HEK293 (cell line): Measurements from ENCODE around the gene KIF26B.

Experiments
- CTCF ChIA-PET: fragments of 350-600 bp; formaldehyde crosslinking; extraction: SDS; loops from one replicate; lab custom pipeline; 2021; ENCODE audit warnings: antibody characterized with exemption; lab: Yijun Ruan, JAX
- POLR2A ChIA-PET: fragments of 300-600 bp; formaldehyde crosslinking; extraction: SDS; loops from one replicate; lab custom pipeline; 2020; ENCODE audit warnings: antibody characterized with exemption, inconsistent platforms; lab: Yijun Ruan, JAX
- H3K27ac ChIP-seq: fragments of 200-500 bp; sonication (Bioruptor generic); 2 replicates; pipeline ENCODE4 v1.5.1; 2014; ENCODE audit warnings: low read depth, low read length, control low read depth, inconsistent platforms; ENCODE audit errors: extremely low read depth
- H3K36me3 ChIP-seq, 2 experiments: fragments of 200-500 bp in 1 of 2; sonication (Bioruptor generic) in 1 of 2; 1 replicate in 1 of 2; 2 replicates in 1 of 2; pipeline ENCODE4 v1.5.1; 2014 to 2017; ENCODE audit warnings: inconsistent platforms in 2 of 2, low read length in 2 of 2; ENCODE audit not compliant: control insufficient read depth in 2 of 2, insufficient read depth in 1 of 2
- H3K4me1 ChIP-seq: fragments of 200-500 bp; sonication (Bioruptor generic); 2 replicates; pipeline ENCODE4 v1.5.1; 2014; ENCODE audit warnings: mild to moderate bottlenecking, low read length, inconsistent platforms; ENCODE audit not compliant: control insufficient read depth, insufficient read depth
- H3K4me3 ChIP-seq: 2 replicates; pipeline ENCODE4 v1.5.1; 2011; ENCODE audit warnings: low read depth, mild to moderate bottlenecking, control low read depth, low read length, moderate library complexity
- H3K9me3 ChIP-seq: fragments of 200-500 bp; sonication (Bioruptor generic); 2 replicates; pipeline ENCODE4 v1.5.1; 2014; ENCODE audit warnings: low read depth, low read length, inconsistent platforms; ENCODE audit not compliant: control insufficient read depth, insufficient read depth
- BCL11B ChIP-seq: fragments of 450-650 bp; formaldehyde crosslinking; IDR thresholded peaks from 2 replicates; pipeline ENCODE4 v1.5.1; 2016; ENCODE audit warnings: low read depth, missing biosample characterization, missing genetic modification characterization
- KLF7 ChIP-seq: fragments of 450-650 bp; formaldehyde crosslinking; IDR thresholded peaks from 2 replicates; pipeline ENCODE4 v1.5.1; 2016; ENCODE audit warnings: missing biosample characterization, missing genetic modification characterization, borderline replicate concordance
- OVOL3 ChIP-seq: fragments of 450-650 bp; formaldehyde crosslinking; IDR thresholded peaks from 2 replicates; pipeline ENCODE4 v1.5.1; 2016; ENCODE audit warnings: missing biosample characterization, missing genetic modification characterization
- SCRT1 ChIP-seq: fragments of 450-650 bp; formaldehyde crosslinking; IDR thresholded peaks from 2 replicates; pipeline ENCODE4 v1.5.1; 2016; ENCODE audit warnings: missing biosample characterization, missing genetic modification characterization, borderline replicate concordance
- ZNF157 ChIP-seq: fragments of 450-650 bp; formaldehyde crosslinking; IDR thresholded peaks from 2 replicates; pipeline ENCODE4 v1.5.1; 2016; ENCODE audit warnings: missing biosample characterization, missing genetic modification characterization
- ZNF16 ChIP-seq: fragments of 450-650 bp; formaldehyde crosslinking; IDR thresholded peaks from 2 replicates; pipeline ENCODE4 v1.5.1; 2016; ENCODE audit warnings: low read depth, missing biosample characterization, missing genetic modification characterization
- ZNF2 ChIP-seq: fragments of 450-650 bp; formaldehyde crosslinking; IDR thresholded peaks from 2 replicates; pipeline ENCODE4 v1.5.1; 2016; ENCODE audit warnings: missing biosample characterization, missing genetic modification characterization
- ZNF350 ChIP-seq: fragments of 450-650 bp; formaldehyde crosslinking; IDR thresholded peaks from 2 replicates; pipeline ENCODE4 v1.5.0; 2017; ENCODE audit warnings: missing biosample characterization, mild to moderate bottlenecking, missing genetic modification characterization
- ZNF354C ChIP-seq: fragments of 450-650 bp; formaldehyde crosslinking; IDR thresholded peaks from 2 replicates; pipeline ENCODE4 v1.5.1; 2016; ENCODE audit warnings: missing biosample characterization, missing genetic modification characterization, low read depth, borderline replicate concordance
- ZNF510 ChIP-seq: fragments of 450-650 bp; formaldehyde crosslinking; IDR thresholded peaks from 2 replicates; pipeline ENCODE4 v1.5.1; 2018; ENCODE audit warnings: mild to moderate bottlenecking, missing genetic modification characterization, missing biosample characterization; ENCODE audit not compliant: insufficient replicate concordance
- ZNF571 ChIP-seq: fragments of 450-650 bp; formaldehyde crosslinking; IDR thresholded peaks from 2 replicates; pipeline ENCODE4 v1.5.0; 2017; ENCODE audit warnings: missing biosample characterization, missing genetic modification characterization
- ZNF664 ChIP-seq: fragments of 450-650 bp; formaldehyde crosslinking; IDR thresholded peaks from 2 replicates; pipeline ENCODE4 v1.5.1; 2016; ENCODE audit warnings: missing biosample characterization, missing genetic modification characterization
- ZNF670 ChIP-seq: fragments of 450-650 bp; formaldehyde crosslinking; IDR thresholded peaks from 2 replicates; pipeline ENCODE4 v1.5.1; 2016; ENCODE audit warnings: missing biosample characterization, missing genetic modification characterization, low read depth
- ZNF677 ChIP-seq: fragments of 450-650 bp; IDR thresholded peaks from 2 replicates; pipeline ENCODE4 v1.5.0; 2018; ENCODE audit warnings: missing biosample characterization, mild to moderate bottlenecking, missing genetic modification characterization, moderate library complexity
- ZXDB ChIP-seq: fragments of 450-650 bp; formaldehyde crosslinking; IDR thresholded peaks from 2 replicates; pipeline ENCODE4 v1.5.1; 2016; ENCODE audit warnings: missing biosample characterization, missing genetic modification characterization
- TF ChIP-seq, protein P1 (sequence below): fragments of 450-650 bp; formaldehyde crosslinking; IDR thresholded peaks from 2 replicates; pipeline ENCODE4 v1.5.1; 2017; ENCODE audit warnings: missing biosample characterization, missing genetic modification characterization
- TF ChIP-seq, protein P2 (sequence below): fragments of 450-650 bp; formaldehyde crosslinking; IDR thresholded peaks from 2 replicates; pipeline ENCODE4 v1.5.1; 2016; ENCODE audit warnings: missing biosample characterization, missing genetic modification characterization
- TF ChIP-seq, protein P3 (sequence below): fragments of 450-650 bp; formaldehyde crosslinking; IDR thresholded peaks from 2 replicates; pipeline ENCODE4 v1.5.1; 2017; ENCODE audit warnings: missing biosample characterization, missing genetic modification characterization
- TF ChIP-seq, protein P4 (sequence below): fragments of 450-650 bp; formaldehyde crosslinking; IDR thresholded peaks from 2 replicates; pipeline ENCODE4 v1.5.1; 2016; ENCODE audit warnings: missing biosample characterization, missing genetic modification characterization
- TF ChIP-seq, protein P5 (sequence below): fragments of 450-650 bp; formaldehyde crosslinking; IDR thresholded peaks from 2 replicates; pipeline ENCODE4 v1.5.1; 2016; ENCODE audit warnings: missing biosample characterization, missing genetic modification characterization

KIF26B gene

DNA sequence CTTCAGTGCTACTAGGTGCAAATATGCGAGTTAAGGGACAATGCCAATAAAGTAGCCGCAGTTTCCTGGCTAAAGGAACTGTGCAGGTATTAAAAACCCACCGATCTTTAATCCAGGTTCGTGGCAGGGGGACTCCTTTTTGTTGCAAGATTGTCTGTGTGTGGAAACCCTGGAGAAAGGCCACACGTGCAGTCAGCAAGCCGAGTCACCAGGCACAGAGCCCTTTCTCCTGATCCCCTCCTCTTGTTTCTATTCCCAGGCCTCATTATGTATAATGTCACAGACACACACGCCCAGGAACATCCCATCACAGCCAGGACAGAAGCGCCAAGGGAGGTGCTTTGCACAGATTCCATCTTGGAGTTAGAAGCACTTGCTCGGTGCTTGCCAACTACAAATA lies 528.9 kb downstream of the KIF26B start (continued):
- TF ChIP-seq OVOL3 (tag by site-specific recombination) (no peak), ZNF510 (no peak), ZNF350 (tag by site-specific recombination) (no peak), ZXDB (tag by site-specific recombination) (no peak)
- TF ChIP-seq, protein P1, sequence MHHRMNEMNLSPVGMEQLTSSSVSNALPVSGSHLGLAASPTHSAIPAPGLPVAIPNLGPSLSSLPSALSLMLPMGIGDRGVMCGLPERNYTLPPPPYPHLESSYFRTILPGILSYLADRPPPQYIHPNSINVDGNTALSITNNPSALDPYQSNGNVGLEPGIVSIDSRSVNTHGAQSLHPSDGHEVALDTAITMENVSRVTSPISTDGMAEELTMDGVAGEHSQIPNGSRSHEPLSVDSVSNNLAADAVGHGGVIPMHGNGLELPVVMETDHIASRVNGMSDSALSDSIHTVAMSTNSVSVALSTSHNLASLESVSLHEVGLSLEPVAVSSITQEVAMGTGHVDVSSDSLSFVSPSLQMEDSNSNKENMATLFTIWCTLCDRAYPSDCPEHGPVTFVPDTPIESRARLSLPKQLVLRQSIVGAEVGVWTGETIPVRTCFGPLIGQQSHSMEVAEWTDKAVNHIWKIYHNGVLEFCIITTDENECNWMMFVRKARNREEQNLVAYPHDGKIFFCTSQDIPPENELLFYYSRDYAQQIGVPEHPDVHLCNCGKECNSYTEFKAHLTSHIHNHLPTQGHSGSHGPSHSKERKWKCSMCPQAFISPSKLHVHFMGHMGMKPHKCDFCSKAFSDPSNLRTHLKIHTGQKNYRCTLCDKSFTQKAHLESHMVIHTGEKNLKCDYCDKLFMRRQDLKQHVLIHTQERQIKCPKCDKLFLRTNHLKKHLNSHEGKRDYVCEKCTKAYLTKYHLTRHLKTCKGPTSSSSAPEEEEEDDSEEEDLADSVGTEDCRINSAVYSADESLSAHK: no peak

DNA sequence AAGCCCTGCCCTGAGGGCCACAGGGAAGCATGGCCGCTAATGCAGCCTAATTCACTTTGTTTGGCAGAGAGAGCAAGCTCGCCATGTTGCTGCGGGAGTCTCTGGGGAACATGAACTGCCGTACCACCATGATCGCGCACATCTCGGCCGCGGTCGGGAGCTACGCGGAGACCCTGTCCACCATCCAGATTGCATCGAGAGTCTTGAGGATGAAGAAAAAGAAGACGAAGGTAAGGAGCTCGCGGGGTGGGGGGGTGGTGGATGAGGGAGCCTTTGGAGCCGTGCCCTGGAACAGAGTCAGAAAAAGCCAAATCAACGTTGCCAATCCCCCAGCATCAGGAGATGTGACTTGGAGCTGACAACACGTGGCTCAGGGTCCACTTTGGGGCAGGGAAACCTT lies 529.4 kb downstream of the KIF26B start:
- ChIA-PET CTCF (no interaction called here), POLR2A (no interaction called here)
- no peak overlapping the region for H3K4me3 ChIP-seq
- no peaks in the 10 kb centered on the region for H3K36me3 ChIP-seq
- no peak overlapping the region for H3K27ac ChIP-seq
- no peaks in the 10 kb centered on the region for H3K4me1 ChIP-seq
- H3K9me3 ChIP-seq: no peaks in the 10 kb centered on the region
- TF ChIP-seq ZNF354C (no peak), ZNF2 (tag by site-specific recombination) (no peak), KLF7 (tag by site-specific recombination) (no peak), BCL11B (tag by site-specific recombination) (no peak), ZNF677 (no peak), ZNF16 (tag by site-specific recombination) (no peak), ZNF664 (no peak)
- TF ChIP-seq, protein P2, sequence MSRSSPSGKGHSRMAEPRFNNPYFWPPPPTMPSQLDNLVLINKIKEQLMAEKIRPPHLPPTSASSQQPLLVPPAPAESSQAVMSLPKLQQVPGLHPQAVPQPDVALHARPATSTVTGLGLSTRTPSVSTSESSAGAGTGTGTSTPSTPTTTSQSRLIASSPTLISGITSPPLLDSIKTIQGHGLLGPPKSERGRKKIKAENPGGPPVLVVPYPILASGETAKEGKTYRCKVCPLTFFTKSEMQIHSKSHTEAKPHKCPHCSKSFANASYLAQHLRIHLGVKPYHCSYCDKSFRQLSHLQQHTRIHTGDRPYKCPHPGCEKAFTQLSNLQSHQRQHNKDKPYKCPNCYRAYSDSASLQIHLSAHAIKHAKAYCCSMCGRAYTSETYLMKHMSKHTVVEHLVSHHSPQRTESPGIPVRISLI: no peak
- TF ChIP-seq, all 188 proteins: peak for 0

DNA sequence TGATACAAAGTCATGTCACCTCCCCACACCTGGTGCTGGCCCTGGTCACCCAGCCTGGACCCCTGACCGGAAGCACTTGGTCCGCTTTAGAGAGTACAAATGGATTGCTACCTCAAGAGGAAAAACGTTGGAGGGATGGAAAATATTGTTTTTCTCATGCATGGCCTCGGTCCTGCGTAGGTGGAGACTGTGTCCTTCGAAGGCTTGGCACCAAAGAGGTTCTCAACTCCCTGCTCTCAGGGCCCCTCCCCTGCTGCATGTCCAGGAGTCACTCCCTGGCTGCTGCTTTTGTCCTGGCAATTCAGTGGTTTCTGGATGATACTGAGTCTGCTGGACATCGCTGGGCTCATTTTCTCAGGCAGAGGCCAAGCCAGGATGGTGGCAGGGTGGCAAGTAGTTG lies 529.8 kb downstream of the KIF26B start:
- Histone ChIP-seq H3K4me3 (no peak overlapping the region), H3K4me1 (no peaks in the 10 kb centered on the region), H3K27ac (no peak overlapping the region), H3K36me3 (no peaks in the 10 kb centered on the region), H3K9me3 (no peaks in the 10 kb centered on the region)
- POLR2A ChIA-PET: no interaction called here
- CTCF ChIA-PET: no interaction called here
- TF ChIP-seq SCRT1 (no peak), ZNF157 (tag by site-specific recombination) (no peak), ZNF354C (no peak), ZNF571 (no peak), ZXDB (tag by site-specific recombination) (no peak), ZNF670 (tag by site-specific recombination) (no peak)
- TF ChIP-seq, protein P3, sequence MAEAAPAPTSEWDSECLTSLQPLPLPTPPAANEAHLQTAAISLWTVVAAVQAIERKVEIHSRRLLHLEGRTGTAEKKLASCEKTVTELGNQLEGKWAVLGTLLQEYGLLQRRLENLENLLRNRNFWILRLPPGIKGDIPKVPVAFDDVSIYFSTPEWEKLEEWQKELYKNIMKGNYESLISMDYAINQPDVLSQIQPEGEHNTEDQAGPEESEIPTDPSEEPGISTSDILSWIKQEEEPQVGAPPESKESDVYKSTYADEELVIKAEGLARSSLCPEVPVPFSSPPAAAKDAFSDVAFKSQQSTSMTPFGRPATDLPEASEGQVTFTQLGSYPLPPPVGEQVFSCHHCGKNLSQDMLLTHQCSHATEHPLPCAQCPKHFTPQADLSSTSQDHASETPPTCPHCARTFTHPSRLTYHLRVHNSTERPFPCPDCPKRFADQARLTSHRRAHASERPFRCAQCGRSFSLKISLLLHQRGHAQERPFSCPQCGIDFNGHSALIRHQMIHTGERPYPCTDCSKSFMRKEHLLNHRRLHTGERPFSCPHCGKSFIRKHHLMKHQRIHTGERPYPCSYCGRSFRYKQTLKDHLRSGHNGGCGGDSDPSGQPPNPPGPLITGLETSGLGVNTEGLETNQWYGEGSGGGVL: no peak
- TF ChIP-seq, protein P4, sequence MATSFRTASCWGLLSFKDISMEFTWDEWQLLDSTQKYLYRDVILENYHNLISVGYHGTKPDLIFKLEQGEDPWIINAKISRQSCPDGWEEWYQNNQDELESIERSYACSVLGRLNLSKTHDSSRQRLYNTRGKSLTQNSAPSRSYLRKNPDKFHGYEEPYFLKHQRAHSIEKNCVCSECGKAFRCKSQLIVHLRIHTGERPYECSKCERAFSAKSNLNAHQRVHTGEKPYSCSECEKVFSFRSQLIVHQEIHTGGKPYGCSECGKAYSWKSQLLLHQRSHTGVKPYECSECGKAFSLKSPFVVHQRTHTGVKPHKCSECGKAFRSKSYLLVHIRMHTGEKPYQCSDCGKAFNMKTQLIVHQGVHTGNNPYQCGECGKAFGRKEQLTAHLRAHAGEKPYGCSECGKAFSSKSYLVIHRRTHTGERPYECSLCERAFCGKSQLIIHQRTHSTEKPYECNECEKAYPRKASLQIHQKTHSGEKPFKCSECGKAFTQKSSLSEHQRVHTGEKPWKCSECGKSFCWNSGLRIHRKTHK (tag by site-specific recombination): no peak
- TF ChIP-seq, protein P5, sequence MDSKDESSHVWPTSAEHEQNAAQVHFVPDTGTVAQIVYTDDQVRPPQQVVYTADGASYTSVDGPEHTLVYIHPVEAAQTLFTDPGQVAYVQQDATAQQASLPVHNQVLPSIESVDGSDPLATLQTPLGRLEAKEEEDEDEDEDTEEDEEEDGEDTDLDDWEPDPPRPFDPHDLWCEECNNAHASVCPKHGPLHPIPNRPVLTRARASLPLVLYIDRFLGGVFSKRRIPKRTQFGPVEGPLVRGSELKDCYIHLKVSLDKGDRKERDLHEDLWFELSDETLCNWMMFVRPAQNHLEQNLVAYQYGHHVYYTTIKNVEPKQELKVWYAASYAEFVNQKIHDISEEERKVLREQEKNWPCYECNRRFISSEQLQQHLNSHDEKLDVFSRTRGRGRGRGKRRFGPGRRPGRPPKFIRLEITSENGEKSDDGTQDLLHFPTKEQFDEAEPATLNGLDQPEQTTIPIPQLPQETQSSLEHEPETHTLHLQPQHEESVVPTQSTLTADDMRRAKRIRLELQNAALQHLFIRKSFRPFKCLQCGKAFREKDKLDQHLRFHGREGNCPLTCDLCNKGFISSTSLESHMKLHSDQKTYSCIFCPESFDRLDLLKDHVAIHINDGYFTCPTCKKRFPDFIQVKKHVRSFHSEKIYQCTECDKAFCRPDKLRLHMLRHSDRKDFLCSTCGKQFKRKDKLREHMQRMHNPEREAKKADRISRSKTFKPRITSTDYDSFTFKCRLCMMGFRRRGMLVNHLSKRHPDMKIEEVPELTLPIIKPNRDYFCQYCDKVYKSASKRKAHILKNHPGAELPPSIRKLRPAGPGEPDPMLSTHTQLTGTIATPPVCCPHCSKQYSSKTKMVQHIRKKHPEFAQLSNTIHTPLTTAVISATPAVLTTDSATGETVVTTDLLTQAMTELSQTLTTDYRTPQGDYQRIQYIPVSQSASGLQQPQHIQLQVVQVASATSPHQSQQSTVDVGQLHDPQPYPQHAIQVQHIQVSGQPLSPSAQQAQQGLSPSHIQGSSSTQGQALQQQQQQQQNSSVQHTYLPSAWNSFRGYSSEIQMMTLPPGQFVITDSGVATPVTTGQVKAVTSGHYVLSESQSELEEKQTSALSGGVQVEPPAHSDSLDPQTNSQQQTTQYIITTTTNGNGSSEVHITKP: no peak
